Activated CD4-positive, alpha-beta T cell treated with anti-CD3 and anti-CD28 coated beads, Interleukin-2, amount 50 U/mL, for 1 hour (primary cell): ENCODE measurements around the gene NPS.

Experiments used
- DNase-seq: peaks from one replicate; pipeline ENCODE4 v3.0.0-alpha.2; 2020

The NPS gene

DNA sequence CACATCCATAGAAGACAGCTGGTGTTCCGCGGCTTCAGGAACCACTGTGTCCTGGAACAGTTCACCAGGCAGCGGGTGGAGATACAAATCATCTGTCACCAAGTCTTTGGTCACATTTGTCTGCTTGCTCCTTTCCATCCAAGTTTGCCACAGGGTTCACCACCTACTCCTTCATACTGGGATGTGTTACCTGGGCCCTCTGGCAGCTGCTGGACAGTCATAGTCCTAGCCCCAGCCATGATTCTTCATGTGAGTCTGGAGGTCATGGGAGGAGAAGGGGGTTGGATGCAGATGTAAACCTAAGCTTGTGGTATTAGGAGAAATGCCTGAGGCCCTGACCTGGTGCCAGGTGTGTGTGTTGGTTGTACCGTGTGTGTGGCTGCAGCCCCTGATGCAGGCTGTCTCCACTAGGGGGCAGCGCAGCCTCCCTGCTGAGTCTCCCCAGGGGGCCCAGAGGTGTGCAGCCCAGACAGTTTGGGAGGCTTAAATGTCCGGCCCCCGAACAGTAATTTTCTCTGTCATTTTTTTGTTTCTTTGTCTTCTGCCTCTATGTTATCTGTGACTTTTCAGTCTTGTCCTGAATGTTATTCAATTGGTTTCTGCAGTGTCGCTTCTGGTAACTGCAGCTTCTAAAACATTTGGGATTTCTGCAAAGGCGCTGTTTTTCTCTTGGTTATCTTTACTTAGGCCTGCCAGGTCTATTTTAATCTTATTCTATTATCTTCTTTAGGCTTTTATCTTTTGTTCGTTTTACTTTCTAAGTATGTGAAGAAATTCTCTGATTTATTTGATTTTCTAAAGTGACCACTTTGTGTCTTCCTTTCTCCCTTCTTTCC, 14.8 kb downstream of the NPS start:
- DNase-seq: peak; percentile 6

DNA sequence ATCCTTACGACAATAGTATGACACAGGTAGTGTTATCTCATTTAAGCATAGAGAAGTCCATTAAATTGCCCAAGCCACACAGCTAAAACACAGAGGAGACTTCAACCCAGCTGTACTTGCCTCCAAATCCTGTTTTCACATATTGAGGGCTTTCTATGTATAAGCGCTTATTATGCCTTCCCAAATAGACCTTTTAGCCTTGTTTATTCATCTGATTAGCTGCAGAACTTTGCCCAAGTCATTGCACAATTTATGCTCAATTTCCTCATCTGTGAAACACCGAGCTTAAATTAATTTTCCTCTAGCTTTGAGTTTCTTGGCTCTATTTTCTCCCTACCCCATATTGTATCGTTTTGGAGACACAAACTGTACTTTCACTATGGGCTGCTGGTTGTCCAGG, 15.5 kb downstream of the NPS start:
- DNase-seq: no peak

DNA sequence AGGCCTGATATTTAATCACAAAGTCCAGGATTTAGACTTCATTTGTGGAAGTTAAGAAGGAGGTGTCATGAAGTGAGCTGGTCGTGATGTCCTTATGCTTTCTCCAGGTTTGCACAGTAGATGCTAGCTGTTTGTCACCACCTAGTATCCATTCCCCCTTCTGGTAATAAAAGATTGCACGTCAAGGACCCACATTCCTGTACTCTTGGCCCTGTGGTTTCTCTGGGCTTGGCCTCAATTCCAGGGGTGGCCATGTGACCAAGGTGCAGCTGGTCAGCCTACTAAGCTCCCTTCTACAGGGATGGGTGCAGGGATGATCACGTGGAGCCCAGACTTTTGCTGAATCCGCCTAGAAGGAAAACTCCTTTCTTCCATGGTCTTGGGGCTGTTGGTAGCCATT, 16.5 kb downstream of the NPS start:
- DNase-seq: no peak

DNA sequence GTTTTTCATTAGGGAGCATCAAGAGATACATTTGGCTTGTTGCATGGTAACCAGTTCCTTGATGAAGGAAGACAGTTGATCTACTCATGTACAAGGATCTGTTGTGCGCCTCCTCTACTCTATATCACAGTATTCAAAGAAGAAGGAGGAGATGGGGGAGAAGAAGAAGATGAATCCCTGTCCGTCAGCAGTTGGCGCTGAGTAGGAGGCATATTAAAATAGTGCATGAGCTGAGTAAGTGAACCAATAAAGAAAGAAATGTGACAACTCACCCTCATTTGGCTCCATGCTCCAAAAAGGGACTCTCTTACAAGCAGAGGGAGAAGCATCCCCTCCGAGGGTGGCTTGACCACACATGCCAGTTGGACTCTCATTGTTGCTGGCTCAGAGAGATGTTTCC, 20.1 kb downstream of the NPS start:
- DNase-seq: no peak

DNA sequence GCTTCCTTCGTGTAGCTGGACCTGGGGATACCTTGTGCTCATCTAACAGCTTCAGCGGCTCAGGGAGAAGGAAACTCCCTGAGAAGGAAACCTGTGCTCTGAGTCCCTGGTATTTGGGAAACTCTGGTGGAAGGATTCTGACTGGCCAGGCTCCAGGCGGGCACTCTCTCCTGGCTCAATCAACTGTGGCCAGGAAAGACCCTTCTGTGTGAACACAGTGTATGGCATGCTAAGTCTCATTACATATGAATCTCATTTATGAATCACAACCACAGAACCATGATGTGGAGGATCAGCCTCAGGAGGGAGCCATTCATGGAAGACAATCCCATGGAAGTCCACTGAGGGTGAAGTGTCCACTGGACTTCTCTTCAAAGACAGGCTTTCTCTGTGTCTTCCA, 20.9 kb downstream of the NPS start:
- no peak for DNase-seq

DNA sequence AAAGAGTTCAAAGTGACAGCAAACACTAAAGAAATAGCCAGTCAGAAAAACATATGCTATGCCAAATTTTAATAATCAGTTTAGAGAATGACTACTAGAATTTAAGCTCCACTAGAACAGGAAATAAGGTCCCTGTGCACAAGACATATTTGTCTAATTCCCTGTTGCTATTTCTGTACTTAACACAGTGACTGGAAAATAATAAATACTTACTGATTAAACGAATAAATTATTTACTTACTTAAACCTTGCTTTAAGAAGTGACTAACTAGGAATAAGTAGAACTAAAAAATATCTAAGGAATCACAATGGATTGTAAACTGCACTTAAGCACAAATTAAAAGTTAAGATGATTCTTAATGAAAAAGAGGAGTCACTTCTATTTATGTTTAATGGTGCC, 22.3 kb downstream of the NPS start:
- DNase-seq: no peak

DNA sequence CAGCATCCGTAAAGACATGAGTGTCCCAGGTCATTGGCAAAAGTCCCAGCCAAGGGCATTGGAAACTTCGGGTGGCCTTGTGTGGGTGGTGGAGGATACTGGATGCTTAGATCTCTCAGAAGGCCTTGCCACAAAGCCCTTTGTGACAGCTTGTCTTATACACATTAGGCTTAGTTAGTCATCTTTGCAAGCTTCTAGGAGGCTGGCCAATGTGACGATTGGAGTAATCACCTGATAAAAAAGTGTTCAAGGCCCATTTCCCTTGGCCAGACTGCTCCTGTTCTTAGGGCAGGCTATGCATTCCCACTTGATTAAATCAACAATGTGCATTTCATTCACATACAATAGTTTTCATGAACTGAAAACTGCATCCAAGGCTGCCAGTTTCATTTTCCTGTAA, 26.9 kb downstream of the NPS start:
- DNase-seq: no peak

DNA sequence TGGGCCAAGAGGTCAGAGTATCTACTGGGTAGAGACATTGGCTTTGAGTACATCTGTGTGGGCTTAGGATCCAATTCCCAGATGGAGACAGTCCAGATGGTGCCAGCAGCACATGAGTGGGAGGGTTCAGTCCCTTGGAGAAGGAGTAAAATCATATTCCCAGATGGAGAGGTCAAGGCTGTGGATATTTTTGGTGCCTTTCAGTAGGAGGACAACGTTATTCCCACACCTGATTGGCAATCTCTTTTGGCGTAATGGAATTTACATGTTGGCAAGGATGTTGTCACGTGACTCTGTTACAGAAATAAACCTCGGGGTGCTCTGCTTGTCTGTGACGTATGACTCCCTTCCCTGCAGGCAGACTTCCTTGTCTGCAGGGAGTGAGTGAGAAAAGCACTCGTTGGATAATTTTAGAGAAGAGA, 27.6 kb downstream of the NPS start:
- DNase-seq: no peak

DNA sequence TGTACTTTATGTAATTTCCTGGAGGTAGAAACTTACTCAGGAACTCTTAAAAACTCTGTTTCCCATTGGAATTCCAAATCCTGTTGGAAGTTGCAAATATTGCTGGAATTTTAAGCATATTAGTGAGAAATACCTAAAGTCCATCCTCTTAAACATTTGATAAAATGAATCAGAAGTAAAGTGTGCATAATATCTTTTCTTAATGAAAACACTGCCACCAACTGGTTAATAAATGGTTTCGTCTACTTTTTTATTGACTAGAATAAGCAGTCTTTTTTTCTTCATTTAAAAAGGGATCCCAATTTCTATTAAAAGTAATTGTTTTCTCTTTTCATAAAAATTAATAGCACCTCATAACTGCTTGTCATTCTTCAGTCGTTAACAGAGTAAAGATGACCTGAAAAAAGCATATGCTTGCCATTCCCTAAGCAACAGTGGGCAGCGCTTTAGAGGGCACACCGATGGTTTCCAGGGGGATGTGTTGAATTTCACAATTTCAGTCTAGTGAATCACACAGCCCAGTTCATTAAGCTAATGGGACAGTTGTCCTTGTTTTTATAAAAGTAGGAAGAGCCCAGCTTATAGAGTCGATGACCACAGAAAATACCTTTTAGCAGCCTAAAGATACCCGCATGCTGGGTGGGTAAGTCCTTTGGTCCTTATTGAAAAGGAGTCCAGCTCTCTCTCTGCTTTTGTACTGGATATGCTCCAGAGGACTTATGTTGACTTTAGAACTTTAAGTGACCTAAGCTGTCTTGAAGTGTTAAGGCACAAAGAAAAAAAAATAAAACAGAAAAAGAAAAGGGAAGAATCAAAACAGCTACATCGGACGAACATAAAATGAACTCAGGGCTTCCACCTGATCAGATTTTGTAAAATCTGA, 28.5 kb downstream of the NPS start:
- DNase-seq: no peak

DNA sequence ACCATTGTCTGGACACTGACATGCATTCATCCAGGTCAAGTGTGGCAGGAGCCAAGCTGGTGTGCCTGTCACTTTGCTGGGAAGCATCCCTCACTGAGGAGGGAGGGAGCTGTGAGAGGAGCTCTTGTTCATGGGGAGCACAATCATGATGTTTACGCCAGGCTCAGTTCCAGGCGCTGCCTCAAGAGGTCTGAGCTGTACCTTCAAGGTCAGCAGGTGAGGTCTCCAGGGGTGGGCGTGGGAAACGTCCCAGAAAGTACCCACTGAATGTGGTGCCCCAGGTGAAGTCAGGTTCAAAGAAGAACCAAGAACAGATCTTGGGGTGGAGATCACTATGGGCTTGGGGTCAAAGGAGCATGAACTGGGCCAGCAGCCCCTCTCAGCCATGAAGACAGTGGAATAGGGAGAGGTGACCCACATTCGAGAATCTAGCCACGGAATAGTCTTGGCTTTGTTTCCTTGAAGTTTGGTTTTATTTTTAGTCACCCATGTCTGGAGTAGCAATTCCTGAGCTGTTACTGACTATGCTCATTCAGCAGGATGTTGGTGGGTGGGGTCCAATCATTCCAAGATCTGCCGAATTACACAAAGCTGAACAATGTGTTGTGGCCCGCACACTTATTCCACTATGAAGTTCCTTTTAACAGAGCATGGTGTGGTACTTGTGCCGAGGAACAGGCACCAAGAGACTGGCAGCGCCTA, 29.3 kb downstream of the NPS start:
- no peak for DNase-seq

DNA sequence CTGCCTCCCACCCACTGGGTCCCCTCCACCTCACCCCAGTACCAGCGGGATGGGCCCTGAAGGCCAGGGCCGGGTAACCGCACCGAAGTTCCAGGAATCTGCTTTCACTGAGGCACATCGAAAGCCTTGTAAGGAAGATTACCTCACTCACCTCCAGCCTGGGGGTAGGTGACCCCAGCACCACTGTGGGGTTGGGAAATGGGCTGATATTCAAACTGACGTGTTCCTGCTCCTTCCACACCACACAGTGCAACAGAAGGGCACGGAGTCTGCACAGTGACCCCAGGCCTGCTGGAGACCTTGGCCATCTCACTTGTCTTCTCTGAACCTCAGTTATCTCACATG, 29.8 kb downstream of the NPS start:
- DNase-seq: no peak

DNA sequence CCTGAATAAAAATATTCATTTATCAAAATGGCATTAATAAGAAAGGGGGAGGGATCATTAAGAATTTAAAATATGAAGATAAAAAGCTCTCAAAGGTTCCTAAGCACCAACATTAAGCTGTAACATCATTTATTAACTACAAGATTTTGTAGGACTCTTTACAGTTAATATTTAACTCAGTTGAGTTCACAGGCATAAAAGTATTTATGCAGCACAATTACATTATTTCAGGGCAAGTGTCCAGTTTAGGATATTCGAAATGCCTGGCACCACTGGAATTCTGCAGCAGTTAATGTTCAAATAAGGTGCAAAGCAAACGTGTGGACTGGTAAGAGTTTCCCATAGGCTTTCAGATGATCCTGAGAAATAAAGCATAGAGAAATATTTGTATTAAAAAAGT, 30.5 kb downstream of the NPS start:
- no peak for DNase-seq

DNA sequence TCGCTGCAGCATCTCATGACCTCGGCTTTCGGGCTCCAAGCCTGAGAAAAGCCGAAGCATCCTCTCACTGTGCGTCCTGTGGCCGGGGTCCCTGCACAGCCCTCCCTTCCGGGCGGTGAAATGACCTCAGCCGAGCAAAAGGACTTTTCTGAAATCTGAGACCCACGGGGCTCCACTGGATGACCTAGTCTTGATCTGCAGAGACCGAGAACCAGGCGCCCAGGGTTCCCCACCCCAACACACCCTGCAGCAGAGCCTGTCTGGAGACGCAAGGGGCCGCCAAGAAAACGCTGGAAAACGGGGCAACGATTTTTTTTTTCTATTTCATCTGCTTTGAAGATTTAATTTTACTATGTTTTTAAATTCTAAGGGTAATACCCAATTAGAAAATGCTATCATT, 31.7 kb downstream of the NPS start:
- DNase-seq: no peak

DNA sequence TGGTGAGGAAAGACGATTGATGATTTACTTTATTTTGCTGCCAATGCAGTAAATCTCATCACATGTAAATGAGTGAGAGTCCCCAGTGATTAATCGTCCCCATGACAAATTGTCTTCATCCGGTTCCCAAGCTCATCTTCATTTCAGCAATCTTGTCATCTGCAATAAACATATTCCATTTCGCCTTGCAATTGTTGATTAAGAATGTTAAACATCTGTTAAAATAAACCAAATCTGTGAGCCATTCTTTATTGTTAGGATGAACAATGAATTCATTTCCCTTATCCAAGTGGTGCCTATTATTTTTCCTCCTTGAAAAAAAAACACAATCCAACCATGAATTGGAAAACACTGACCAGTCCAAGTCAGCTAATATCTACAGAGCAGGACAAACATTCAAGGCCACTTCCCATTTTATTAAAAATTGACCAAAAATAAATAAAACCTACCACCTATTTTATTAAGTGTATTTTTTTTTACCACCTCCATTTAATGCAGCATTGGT, 36.5 kb downstream of the NPS start:
- DNase-seq: no peak

DNA sequence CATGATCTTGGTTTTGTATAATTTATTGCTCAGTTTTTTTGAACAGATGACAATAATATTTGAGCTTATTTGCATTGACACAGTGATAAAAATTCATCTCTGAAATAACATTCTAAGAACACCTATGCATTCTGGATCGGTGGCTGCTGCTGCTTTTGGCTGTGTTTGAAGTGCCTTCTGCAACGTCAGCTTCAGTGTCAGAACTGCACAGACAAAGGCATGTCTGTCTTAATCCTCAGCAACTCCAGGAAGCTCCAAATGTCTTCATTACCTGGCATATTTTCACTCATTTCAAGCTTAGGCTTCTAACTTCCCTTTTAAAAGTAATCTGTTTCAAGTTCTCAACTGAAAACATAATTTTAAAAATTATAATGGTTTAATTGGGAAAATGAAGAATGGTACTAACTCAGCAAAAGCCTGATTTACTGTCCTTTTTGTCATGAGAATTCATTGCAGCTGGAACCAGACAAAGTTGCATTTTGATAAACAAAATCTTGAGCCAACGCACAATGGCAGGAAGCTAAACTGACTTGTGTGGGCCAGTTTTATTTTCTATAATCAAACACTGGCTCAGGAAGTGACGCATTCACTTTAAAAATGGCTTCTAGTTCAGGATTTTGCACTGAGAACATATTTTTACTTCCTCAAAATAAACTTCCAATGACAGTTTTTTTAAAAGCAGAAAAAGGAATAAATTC, 38.7 kb downstream of the NPS start:
- DNase-seq: no peak

DNA sequence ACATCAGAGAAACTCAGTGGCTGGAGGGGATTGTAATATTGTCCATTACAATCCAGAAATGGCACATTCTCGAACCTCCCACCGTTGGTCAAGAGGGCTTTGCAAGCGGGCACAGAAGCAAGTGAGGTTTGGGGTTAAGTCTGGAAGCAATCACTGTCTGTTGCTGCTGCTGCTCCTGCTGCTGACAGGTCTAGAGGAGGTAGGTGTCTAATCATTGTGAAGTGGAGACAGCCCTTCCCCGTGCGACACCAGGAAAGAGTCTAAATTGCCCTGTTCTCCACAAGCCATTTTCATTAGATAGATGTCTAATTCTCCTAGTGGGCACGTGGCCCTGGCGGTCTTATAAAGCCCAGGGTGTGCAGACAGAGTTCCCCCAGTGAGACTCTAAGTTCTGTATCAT, 43.5 kb downstream of the NPS start:
- DNase-seq: no peak

DNA sequence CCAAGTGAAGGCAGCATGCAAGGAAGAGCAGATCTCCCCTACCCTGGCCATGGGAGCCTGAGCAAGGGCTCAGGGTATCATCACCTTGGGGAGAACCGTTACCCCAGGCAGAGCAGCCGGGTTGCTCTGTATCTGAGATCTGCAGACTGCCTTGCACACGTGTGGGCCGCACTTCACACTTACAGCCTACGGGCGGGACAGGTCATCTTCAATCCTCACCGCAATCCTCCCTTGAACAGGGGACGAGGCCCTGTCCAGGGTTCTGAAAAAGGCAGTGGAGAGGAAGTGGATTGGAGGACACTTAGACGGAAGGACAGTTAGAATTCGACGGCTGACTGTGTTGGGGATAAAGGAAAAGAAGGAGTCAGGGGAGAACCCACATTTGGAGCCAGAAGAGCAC, 51.4 kb downstream of the NPS start:
- no peak for DNase-seq
